ENCODE data around the gene NME9. TPM values are rescaled to one million over a fixed set of nuclear protein-coding genes. Genes with fewer than 3 reads are reported as not detected.

NME9 gene
- total and polyA plus RNA-seq, 4 donors, result 2.8 to 11.4 (median 7.4) TPM

DNA sequence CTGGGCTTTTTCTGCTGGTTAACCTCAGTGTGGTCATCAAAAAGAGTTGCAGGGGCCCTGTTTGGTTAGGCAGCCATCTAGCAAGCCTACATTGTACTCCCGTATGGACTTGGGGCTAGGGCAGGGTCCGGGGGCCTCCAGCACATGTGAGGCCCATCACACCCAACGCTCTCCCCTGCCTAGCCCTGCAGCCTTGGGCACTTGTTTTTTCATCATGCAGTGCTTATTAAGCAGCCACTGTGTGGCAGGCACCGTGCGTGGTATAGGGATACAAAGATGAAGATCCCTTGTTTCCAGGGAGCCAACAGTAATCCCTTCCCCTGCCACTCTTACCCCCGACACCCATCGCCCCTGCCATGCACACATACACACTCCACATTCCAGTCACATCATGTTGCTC, 32.9 kb upstream of the NME9 start:
- no peak overlapping the region for H3K4me3 ChIP-seq
- TF ChIP-seq, protein P1, sequence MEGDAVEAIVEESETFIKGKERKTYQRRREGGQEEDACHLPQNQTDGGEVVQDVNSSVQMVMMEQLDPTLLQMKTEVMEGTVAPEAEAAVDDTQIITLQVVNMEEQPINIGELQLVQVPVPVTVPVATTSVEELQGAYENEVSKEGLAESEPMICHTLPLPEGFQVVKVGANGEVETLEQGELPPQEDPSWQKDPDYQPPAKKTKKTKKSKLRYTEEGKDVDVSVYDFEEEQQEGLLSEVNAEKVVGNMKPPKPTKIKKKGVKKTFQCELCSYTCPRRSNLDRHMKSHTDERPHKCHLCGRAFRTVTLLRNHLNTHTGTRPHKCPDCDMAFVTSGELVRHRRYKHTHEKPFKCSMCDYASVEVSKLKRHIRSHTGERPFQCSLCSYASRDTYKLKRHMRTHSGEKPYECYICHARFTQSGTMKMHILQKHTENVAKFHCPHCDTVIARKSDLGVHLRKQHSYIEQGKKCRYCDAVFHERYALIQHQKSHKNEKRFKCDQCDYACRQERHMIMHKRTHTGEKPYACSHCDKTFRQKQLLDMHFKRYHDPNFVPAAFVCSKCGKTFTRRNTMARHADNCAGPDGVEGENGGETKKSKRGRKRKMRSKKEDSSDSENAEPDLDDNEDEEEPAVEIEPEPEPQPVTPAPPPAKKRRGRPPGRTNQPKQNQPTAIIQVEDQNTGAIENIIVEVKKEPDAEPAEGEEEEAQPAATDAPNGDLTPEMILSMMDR (IDR thresholded peaks at IDR 0.05; ENCODE audit: control extremely low read depth, extremely low read depth), result no peak
- no peak for ATAC-seq (ENCODE audit: insufficient read depth, low FRiP score)
- H3K36me3 ChIP-seq (ENCODE audit: control insufficient read depth in 4 of 4, insufficient read depth in 4 of 4, low read length in 4 of 4), result no peaks in the 10 kb centered on the region
- H3K27ac ChIP-seq (ENCODE audit: low read depth in 1 of 2, low read length in 1 of 2), result no peak overlapping the region
- no peak for DNase-seq
- 93 to 94% methylated on average over 7 of the region's 7 CpGs for WGBS, 2 donors
- H3K27me3 ChIP-seq (ENCODE audit: control insufficient read depth in 3 of 3, insufficient read depth in 3 of 3, low read length in 2 of 3), result no peaks in the 10 kb centered on the region
- peaks cover 0 to 19% (median 2%) of the 10 kb centered on the region in 5 donors for H3K4me1 ChIP-seq (ENCODE audit: control insufficient read depth in 5 of 5, insufficient read depth in 5 of 5, low read length in 5 of 5)
- no peak overlapping the region for H3K9ac ChIP-seq (ENCODE audit: insufficient read depth in 1 of 2, low read length in 2 of 2)
- no peaks in the 10 kb centered on the region for H3K9me3 ChIP-seq (ENCODE audit: control insufficient read depth in 4 of 4, insufficient read depth in 3 of 4, low read length in 3 of 4)

DNA sequence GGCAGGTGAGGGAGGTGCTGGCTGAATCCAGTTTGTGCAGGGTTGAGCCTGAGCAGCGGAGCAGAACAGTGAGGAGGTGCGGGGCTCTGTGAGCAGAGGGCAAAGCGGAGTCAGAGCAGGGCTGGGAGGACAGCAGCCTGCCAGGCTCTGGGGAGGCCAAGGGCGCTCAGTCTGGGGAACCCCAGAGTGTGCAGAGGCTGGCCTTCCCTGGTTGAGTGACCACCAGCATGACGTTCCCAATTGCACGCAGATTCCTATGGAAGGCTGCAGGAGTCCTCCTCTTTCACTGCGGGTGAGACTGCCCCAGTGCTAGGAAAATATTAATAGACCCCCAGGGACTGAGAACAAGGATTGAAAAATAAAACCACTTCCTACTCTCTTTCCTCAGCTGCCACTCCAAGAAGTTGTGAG, 31.9 kb upstream of the NME9 start:
- TF ChIP-seq, protein P1 (IDR thresholded peaks at IDR 0.05; ENCODE audit: control extremely low read depth, extremely low read depth), result no peak
- peaks cover 0 to 14% (median 0%) of the 10 kb centered on the region in 5 donors for H3K4me1 ChIP-seq (ENCODE audit: control insufficient read depth in 5 of 5, insufficient read depth in 5 of 5, low read length in 5 of 5)
- no peak overlapping the region for H3K4me3 ChIP-seq
- no peak for DNase-seq
- WGBS, 2 donors, result 90 to 91% methylated on average over 7 of the region's 7 CpGs
- no peak for ATAC-seq (ENCODE audit: insufficient read depth, low FRiP score)
- no peak overlapping the region for H3K9ac ChIP-seq (ENCODE audit: insufficient read depth in 1 of 2, low read length in 2 of 2)
- H3K9me3 ChIP-seq (ENCODE audit: control insufficient read depth in 4 of 4, insufficient read depth in 3 of 4, low read length in 3 of 4), result no peaks in the 10 kb centered on the region
- no peaks in the 10 kb centered on the region for H3K36me3 ChIP-seq (ENCODE audit: control insufficient read depth in 4 of 4, insufficient read depth in 4 of 4, low read length in 4 of 4)
- no peaks in the 10 kb centered on the region for H3K27me3 ChIP-seq (ENCODE audit: control insufficient read depth in 3 of 3, insufficient read depth in 3 of 3, low read length in 2 of 3)
- H3K27ac ChIP-seq (ENCODE audit: low read depth in 1 of 2, low read length in 1 of 2), result peak overlapping the region in 1 of 2 donors; percentile 68

- peak overlapping the region in 1 of 2 donors; percentile 68 for H3K27ac ChIP-seq (ENCODE audit: low read depth in 1 of 2, low read length in 1 of 2)
- H3K4me1 ChIP-seq (ENCODE audit: control insufficient read depth in 5 of 5, insufficient read depth in 5 of 5, low read length in 5 of 5), result peaks cover 0 to 14% (median 0%) of the 10 kb centered on the region in 5 donors
- 94 to 97% methylated on average over 9 of the region's 9 CpGs for WGBS, 2 donors
- ATAC-seq (ENCODE audit: insufficient read depth, low FRiP score), result no peak
- no peaks in the 10 kb centered on the region for H3K36me3 ChIP-seq (ENCODE audit: control insufficient read depth in 4 of 4, insufficient read depth in 4 of 4, low read length in 4 of 4)
- no peak overlapping the region for H3K9ac ChIP-seq (ENCODE audit: insufficient read depth in 1 of 2, low read length in 2 of 2)
- no peak overlapping the region for H3K4me3 ChIP-seq
- H3K27me3 ChIP-seq (ENCODE audit: control insufficient read depth in 3 of 3, insufficient read depth in 3 of 3, low read length in 2 of 3), result no peaks in the 10 kb centered on the region
- no peaks in the 10 kb centered on the region for H3K9me3 ChIP-seq (ENCODE audit: control insufficient read depth in 4 of 4, insufficient read depth in 3 of 4, low read length in 3 of 4)
- TF ChIP-seq, protein P1 (IDR thresholded peaks at IDR 0.05; ENCODE audit: control extremely low read depth, extremely low read depth), result no peak
- DNase-seq, result no peak
Measured at GRCh38 chr3:138360869-138361525, 31.3 kb upstream of the NME9 start.
